HepG2 (cell line): ENCODE data around the gene BRAT1.

Experiments
- KDM1A ChIP-seq: IDR thresholded peaks from 2 replicates; pipeline ENCODE4 v1.6.1; 2016; ENCODE audit warnings: missing compliant biosample characterization
- PATZ1 ChIP-seq: sonication (generic); formaldehyde crosslinking; IDR thresholded peaks from 2 replicates; pipeline ENCODE4 v1.4.0; 2020; ENCODE audit warnings: missing genetic modification reagents
- POLR2A ChIP-seq, 2 experiments: IDR thresholded peaks; 2 replicates each; pipeline ENCODE4 v1.6.1; 2011; ENCODE audit warnings: low read depth in 2 of 2, low read length in 2 of 2, mild to moderate bottlenecking in 1 of 2, moderate library complexity in 1 of 2; ENCODE audit not compliant: insufficient read depth in 1 of 2
- SAP130 ChIP-seq: IDR thresholded peaks from 2 replicates; pipeline ENCODE4 v1.6.1; 2016; ENCODE audit warnings: low read depth

- TF ChIP-seq KDM1A (CRISPR knock-in tag) (no peak), PATZ1 (no peak), POLR2A (IDR thresholded peaks at IDR 0.05; ENCODE audit: insufficient read depth in 1 of 2, low read depth in 2 of 2, low read length in 2 of 2) (no peak), SAP130 (CRISPR knock-in tag) (no peak)
Measured at GRCh38 chr7:2513702-2514101, 41.6 kb downstream of the BRAT1 start.
